GM12865 (cell line): ENCODE data around the gene MAGI1.
A peak's percentile ranks its signal among the peaks of the same experiment; 100 is the strongest.

Experiments used
- DNase-seq: peaks from one replicate; pipeline ENCODE4 v3.0.0; 2010; ENCODE audit warnings: low read depth
- H3K4me3 ChIP-seq: 2 replicates; pipeline ENCODE4 v1.5.1; 2011; ENCODE audit warnings: mild to moderate bottlenecking, low read depth, low read length, control low read depth
- CTCF ChIP-seq: IDR thresholded peaks from 2 replicates; pipeline ENCODE4 v1.5.1; 2011; ENCODE audit warnings: low read length, control low read depth, low read depth, inconsistent platforms; ENCODE audit not compliant: insufficient read depth; ENCODE audit errors: missing control alignments

Gene MAGI1

GRCh38 chr3:65439641-65440284, 599.0 kb downstream of the MAGI1 start:
- peak; percentile 23 for TF ChIP-seq CTCF
- peak; percentile 45 for DNase-seq
- H3K4me3 ChIP-seq, result no peak overlapping the region

- no peak for DNase-seq
- no peak overlapping the region for H3K4me3 ChIP-seq
- TF ChIP-seq CTCF, result no peak
Observed at GRCh38 chr3:65438612-65439011, 600.1 kb downstream of the MAGI1 start.

GRCh38 chr3:65438096-65438495, 600.6 kb downstream of the MAGI1 start:
- DNase-seq, result peak; percentile 9
- no peak for TF ChIP-seq CTCF
- no peak overlapping the region for H3K4me3 ChIP-seq

- peak; percentile 14 for DNase-seq
- peak; percentile 22 for TF ChIP-seq CTCF
- H3K4me3 ChIP-seq, result no peak overlapping the region
Observed at GRCh38 chr3:65436580-65436979, 602.1 kb downstream of the MAGI1 start.

GRCh38 chr3:65433480-65433879, 605.2 kb downstream of the MAGI1 start:
- peak; percentile 9 for DNase-seq

GRCh38 chr3:65432388-65433003, 606.2 kb downstream of the MAGI1 start:
- no peak for TF ChIP-seq CTCF
- no peak for DNase-seq
- no peak overlapping the region for H3K4me3 ChIP-seq

More at GRCh38 chr3:65433480-65433879, 605.2 kb downstream of the MAGI1 start:
- no peak overlapping the region for H3K4me3 ChIP-seq
- TF ChIP-seq CTCF, result no peak
